Stimulated activated CD4-positive, alpha-beta T cell treated with anti-CD3 and anti-CD28 coated beads, Interleukin-4, amount 100 ng/mL, for 48 hours (primary cell): ENCODE results near the gene CCSAP.
"Not testable (repeated sequence)": the region's sequence is repeated elsewhere in the genome, so short reads cannot be mapped to it uniquely, and the experiment has no call there.

ENCODE experiments used
- DNase-seq, 2 donors: peaks; one replicate each; pipeline ENCODE4 v3.0.0-alpha.2; 2020; ENCODE audit warnings: low read depth in 2 of 2

CCSAP gene

GRCh38 chr1:229325853-229326487 is 16.9 kb downstream of the CCSAP start:
- no peak for DNase-seq

GRCh38 chr1:229325401-229325800 is 17.4 kb downstream of the CCSAP start:
- no peak for DNase-seq

- no peak for DNase-seq
Measured at GRCh38 chr1:229323885-229324553, 18.8 kb downstream of the CCSAP start.

- no peak for DNase-seq
Measured at GRCh38 chr1:229323201-229323600, 19.6 kb downstream of the CCSAP start.

GRCh38 chr1:229319487-229319886 is 23.4 kb downstream of the CCSAP start:
- DNase-seq, result no peak

- no peak for DNase-seq
Measured at GRCh38 chr1:229318056-229318455, 24.8 kb downstream of the CCSAP start.

- no peak for DNase-seq
Measured at GRCh38 chr1:229316166-229316565, 26.7 kb downstream of the CCSAP start.

- DNase-seq, result no peak
Measured at GRCh38 chr1:229310833-229311232, 32.0 kb downstream of the CCSAP start.

- no peak for DNase-seq
Measured at GRCh38 chr1:229309684-229310083, 33.2 kb downstream of the CCSAP start.

GRCh38 chr1:229309074-229309473 is 33.8 kb downstream of the CCSAP start:
- no peak for DNase-seq

GRCh38 chr1:229305392-229305791 is 37.5 kb downstream of the CCSAP start:
- no peak for DNase-seq

- DNase-seq, result no peak
Measured at GRCh38 chr1:229303855-229304254, 39.0 kb downstream of the CCSAP start.

GRCh38 chr1:229302740-229303139 is 40.1 kb downstream of the CCSAP start:
- DNase-seq, result no peak

- DNase-seq, result no peak
Measured at GRCh38 chr1:229300099-229300757, 42.6 kb downstream of the CCSAP start.

- DNase-seq, result no peak
Measured at GRCh38 chr1:229298887-229299503, 43.9 kb downstream of the CCSAP start.

- no peak for DNase-seq
Measured at GRCh38 chr1:229298420-229298819, 44.4 kb downstream of the CCSAP start.

GRCh38 chr1:229297746-229298145 is 45.1 kb downstream of the CCSAP start:
- DNase-seq, result no peak

- no peak for DNase-seq
Measured at GRCh38 chr1:229296541-229296941, 46.3 kb downstream of the CCSAP start.

GRCh38 chr1:229295745-229296144 is 47.1 kb downstream of the CCSAP start:
- DNase-seq, result no peak

GRCh38 chr1:229293528-229294204 is 49.2 kb downstream of the CCSAP start:
- DNase-seq, result no peak

GRCh38 chr1:229291686-229292085 is 51.2 kb downstream of the CCSAP start:
- DNase-seq, result not testable (repeated sequence)

- DNase-seq, result no peak
Measured at GRCh38 chr1:229288516-229288915, 54.3 kb downstream of the CCSAP start.
